Measurements from ENCODE around the gene C14orf180. TPM values are rescaled to one million over a fixed set of nuclear protein-coding genes. Genes with fewer than 3 reads are reported as not detected.

The C14orf180 gene
- total RNA-seq, 1 donor from 2014 or later, result not detected

- Mint-ChIP-seq H3K36me3 (ENCODE audit: insufficient read depth) (no peaks in the 10 kb centered on the region), H3K27ac (no peak overlapping the region), H3K27me3 (peaks cover 17% of the 10 kb centered on the region)
Observed at GRCh38 chr14:104586832-104587620, 7.5 kb downstream of the C14orf180 start.

DNA sequence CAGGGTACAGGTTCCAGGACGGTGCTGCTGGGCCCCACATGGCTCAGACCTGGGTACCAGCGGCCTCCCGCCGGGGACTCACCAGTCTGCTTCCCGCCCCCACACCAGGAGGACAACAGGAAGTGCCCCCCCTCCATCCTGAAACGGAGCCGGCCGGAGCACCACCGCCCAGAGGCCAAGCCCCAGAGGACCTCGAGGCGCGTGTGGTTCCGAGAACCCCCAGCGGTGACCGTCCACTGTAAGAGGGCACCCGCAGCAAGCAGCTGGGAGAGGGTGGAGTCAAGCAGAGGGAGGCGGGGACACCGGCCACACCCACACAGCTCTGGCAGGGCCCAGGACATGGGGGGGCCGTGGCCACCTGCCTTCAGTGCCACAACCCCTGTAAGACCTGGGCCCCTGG lies 8.1 kb downstream of the C14orf180 start:
- no peak for DNase-seq (ENCODE audit: low spot score, unreplicated experiment)
- no peak overlapping the region for H3K27ac Mint-ChIP-seq
- no peak for TF ChIP-seq CTCF (IDR thresholded peaks at IDR 0.05; ENCODE audit: unreplicated experiment)
- H3K9me3 Mint-ChIP-seq (ENCODE audit: low read depth), result no peaks in the 10 kb centered on the region
- no peaks in the 10 kb centered on the region for H3K36me3 Mint-ChIP-seq (ENCODE audit: insufficient read depth)
- H3K4me3 Mint-ChIP-seq (ENCODE audit: low read depth), result no peak overlapping the region
- peaks cover 22% of the 10 kb centered on the region for H3K27me3 Mint-ChIP-seq
- H3K4me1 Mint-ChIP-seq (ENCODE audit: low read depth), result peaks cover 8% of the 10 kb centered on the region

More at GRCh38 chr14:104586832-104587620, 7.5 kb downstream of the C14orf180 start:
- TF ChIP-seq CTCF (IDR thresholded peaks at IDR 0.05; ENCODE audit: unreplicated experiment), result no peak
- Mint-ChIP-seq H3K4me3 (ENCODE audit: low read depth) (no peak overlapping the region), H3K9me3 (ENCODE audit: low read depth) (no peaks in the 10 kb centered on the region), H3K4me1 (ENCODE audit: low read depth) (peaks cover 8% of the 10 kb centered on the region)
- DNase-seq (ENCODE audit: low spot score, unreplicated experiment), result no peak

- no peaks in the 10 kb centered on the region for H3K36me3 Mint-ChIP-seq (ENCODE audit: insufficient read depth)
- H3K9me3 Mint-ChIP-seq (ENCODE audit: low read depth), result no peaks in the 10 kb centered on the region
- no peak for TF ChIP-seq CTCF (IDR thresholded peaks at IDR 0.05; ENCODE audit: unreplicated experiment)
- peaks cover 22% of the 10 kb centered on the region for H3K27me3 Mint-ChIP-seq
- H3K27ac Mint-ChIP-seq, result no peak overlapping the region
- DNase-seq (ENCODE audit: low spot score, unreplicated experiment), result no peak
- H3K4me1 Mint-ChIP-seq (ENCODE audit: low read depth), result peaks cover 6% of the 10 kb centered on the region
- no peak overlapping the region for H3K4me3 Mint-ChIP-seq (ENCODE audit: low read depth)
Observed at GRCh38 chr14:104588066-104588857, 8.7 kb downstream of the C14orf180 start.

DNA sequence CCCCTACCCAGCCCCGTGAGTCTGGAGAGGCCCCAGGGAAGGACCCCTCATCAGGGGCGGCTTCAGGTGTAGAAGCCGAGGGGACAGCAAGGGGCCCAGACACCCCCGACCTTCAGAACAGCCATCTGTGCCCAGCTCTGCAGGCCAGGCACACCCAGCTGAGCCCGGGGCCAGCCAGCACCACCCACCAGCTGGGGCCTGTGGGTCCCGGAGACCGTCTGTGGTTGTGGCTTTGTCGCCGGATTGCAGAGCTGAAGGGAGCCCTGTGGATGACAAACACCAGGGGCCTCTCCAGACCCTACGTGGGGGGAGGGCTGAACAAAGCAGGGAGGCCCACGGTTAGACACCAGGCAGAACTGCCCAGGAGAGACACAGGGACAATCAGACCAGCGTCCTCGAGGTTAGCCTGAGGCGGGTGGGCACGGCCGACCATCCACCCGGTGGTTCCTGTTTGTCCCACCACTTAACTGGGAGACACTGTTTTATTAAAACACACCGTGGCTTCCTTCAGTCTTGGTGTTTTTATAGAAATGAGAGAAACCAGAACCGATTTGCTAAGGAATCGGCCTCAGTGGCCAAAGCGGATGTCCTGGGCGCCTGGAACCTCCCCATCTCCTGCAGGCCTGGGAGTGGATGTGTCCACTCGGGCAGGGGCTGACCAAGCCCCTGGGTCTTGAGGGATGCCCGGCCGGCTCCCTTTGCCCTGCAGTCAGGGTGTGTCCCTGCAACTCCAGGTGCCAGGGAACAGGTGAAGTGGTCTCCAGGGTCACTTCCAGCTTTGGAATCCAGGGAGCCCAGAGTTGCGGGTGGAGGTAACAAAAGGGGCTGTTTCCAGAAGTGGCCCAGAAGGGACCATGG lies 10.0 kb downstream of the C14orf180 start:
- no peaks in the 10 kb centered on the region for H3K36me3 Mint-ChIP-seq (ENCODE audit: insufficient read depth)
- TF ChIP-seq CTCF (IDR thresholded peaks at IDR 0.05; ENCODE audit: unreplicated experiment), result no peak
- H3K4me1 Mint-ChIP-seq (ENCODE audit: low read depth), result peaks cover 3% of the 10 kb centered on the region
- no peak overlapping the region for H3K27ac Mint-ChIP-seq
- peaks cover 18% of the 10 kb centered on the region for H3K27me3 Mint-ChIP-seq
- no peak for DNase-seq (ENCODE audit: low spot score, unreplicated experiment)
- no peaks in the 10 kb centered on the region for H3K9me3 Mint-ChIP-seq (ENCODE audit: low read depth)
- no peak overlapping the region for H3K4me3 Mint-ChIP-seq (ENCODE audit: low read depth)
